Measurements from ENCODE around the gene MESD.

MESD gene

DNA sequence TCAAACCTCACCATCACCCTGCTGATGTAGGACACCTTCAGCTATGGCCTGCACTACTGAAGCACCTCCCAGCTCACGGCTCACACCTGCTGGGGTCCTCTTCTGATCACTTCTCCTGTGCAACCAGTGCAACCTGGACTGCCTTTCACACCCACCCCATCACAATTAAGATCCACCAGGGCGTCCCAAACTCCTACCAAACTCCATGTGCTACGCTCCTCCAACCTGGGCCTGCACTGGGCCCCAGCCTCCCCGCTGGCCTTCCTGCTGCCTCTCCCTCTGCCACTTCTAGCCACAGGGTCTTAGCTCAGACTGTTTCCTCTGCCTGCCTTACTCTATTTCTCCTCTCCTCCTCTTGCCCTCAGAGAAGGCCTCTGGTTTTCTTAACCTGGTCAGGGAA, 12.8 kb downstream of the MESD start:
- no peak overlapping the region for H3K4me3 ChIP-seq (replicated peaks; ENCODE audit: low read depth, low read length)
- DNase-seq (ENCODE audit: extremely low read depth, low read depth), result no peak
- TF ChIP-seq, protein P1, sequence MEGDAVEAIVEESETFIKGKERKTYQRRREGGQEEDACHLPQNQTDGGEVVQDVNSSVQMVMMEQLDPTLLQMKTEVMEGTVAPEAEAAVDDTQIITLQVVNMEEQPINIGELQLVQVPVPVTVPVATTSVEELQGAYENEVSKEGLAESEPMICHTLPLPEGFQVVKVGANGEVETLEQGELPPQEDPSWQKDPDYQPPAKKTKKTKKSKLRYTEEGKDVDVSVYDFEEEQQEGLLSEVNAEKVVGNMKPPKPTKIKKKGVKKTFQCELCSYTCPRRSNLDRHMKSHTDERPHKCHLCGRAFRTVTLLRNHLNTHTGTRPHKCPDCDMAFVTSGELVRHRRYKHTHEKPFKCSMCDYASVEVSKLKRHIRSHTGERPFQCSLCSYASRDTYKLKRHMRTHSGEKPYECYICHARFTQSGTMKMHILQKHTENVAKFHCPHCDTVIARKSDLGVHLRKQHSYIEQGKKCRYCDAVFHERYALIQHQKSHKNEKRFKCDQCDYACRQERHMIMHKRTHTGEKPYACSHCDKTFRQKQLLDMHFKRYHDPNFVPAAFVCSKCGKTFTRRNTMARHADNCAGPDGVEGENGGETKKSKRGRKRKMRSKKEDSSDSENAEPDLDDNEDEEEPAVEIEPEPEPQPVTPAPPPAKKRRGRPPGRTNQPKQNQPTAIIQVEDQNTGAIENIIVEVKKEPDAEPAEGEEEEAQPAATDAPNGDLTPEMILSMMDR (IDR thresholded peaks at IDR 0.05; ENCODE audit: low read depth, low read length, missing control alignments), result no peak

- H3K4me3 ChIP-seq (replicated peaks; ENCODE audit: low read depth, low read length), result no peak overlapping the region
- TF ChIP-seq, protein P1 (IDR thresholded peaks at IDR 0.05; ENCODE audit: low read depth, low read length, missing control alignments), result no peak
- DNase-seq (ENCODE audit: extremely low read depth, low read depth), result no peak
Observed at GRCh38 chr15:80974914-80975313, 14.7 kb downstream of the MESD start.

DNA sequence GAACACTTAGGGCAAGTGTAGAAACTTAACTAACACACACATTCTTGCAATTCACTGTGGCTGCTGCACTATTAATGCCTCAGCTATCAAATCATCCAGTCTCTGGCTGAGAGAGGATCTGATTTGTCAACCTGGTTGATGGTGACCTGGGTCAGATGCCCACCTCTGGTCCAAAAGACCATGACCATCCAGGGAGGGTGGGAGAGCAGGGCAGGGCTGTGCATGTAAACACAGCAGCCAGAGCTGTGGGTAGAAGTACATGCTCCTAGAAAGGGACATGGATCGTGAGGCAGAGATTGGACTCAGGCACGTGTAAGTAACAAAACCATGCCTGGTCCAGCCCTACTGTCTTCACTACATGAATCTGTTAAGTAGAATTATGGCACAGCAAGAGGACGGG, 17.3 kb downstream of the MESD start:
- no peak for DNase-seq (ENCODE audit: extremely low read depth, low read depth)
- no peak overlapping the region for H3K4me3 ChIP-seq (replicated peaks; ENCODE audit: low read depth, low read length)
- TF ChIP-seq, protein P1 (IDR thresholded peaks at IDR 0.05; ENCODE audit: low read depth, low read length, missing control alignments), result no peak

GRCh38 chr15:80971143-80971542, 18.5 kb downstream of the MESD start:
- no peak for DNase-seq (ENCODE audit: extremely low read depth, low read depth)
- TF ChIP-seq, protein P1 (IDR thresholded peaks at IDR 0.05; ENCODE audit: low read depth, low read length, missing control alignments), result no peak
- H3K4me3 ChIP-seq (replicated peaks; ENCODE audit: low read depth, low read length), result no peak overlapping the region

DNA sequence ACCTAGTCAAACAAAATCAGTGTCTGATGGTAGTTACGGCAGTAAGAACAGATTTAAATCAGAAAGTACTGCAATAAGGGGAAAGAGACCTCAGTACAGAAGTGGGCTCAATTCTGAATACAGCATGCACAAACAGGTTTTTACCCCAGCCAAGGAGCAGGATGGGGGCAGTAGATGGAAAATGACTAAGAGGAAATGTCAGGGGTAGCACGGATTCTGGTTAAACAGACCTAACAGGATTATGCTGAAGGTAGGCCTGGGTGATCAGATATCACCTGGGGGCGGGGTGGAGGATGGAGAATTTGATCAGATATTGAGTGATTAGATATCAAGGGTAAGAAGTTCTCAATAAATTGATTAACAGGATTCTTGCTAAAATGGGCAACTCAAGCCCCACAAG, 19.0 kb downstream of the MESD start:
- TF ChIP-seq, protein P1 (IDR thresholded peaks at IDR 0.05; ENCODE audit: low read depth, low read length, missing control alignments), result no peak
- no peak for DNase-seq (ENCODE audit: extremely low read depth, low read depth)
- H3K4me3 ChIP-seq (replicated peaks; ENCODE audit: low read depth, low read length), result no peak overlapping the region

DNA sequence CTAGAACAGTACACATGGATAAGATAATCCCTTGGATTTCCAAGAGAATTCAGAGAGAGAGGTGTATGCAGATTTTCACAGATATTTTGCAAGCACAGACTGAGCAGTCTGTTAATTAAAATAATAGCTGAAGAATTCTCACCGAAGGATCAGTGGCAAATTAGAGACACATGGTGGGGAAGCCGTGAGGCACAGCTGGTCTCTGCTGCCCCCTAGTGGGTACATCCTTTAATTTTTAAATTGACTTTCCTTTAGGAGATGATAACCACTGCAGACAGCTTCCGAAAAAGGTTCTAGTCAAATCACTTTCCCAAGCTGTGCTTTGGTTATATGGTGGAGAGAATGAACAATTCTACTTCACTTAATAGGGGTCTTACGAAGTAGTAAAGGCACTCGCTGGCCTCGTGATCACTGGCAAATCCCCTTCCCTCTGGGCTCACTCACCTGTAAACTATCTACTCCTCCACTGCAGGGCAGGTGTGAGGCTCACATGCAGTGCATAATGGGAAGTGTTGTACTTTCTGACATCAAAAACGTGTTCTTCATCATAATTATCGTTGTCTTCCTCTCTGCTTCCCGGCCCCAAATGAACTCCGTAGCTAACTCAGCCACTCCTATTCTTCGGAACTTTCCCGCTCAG, 19.5 kb downstream of the MESD start:
- H3K4me3 ChIP-seq (replicated peaks; ENCODE audit: low read depth, low read length), result no peak overlapping the region
- DNase-seq (ENCODE audit: extremely low read depth, low read depth), result peak; percentile 63
- TF ChIP-seq, protein P1 (IDR thresholded peaks at IDR 0.05; ENCODE audit: low read depth, low read length, missing control alignments), result peak; percentile 70

- no peak for DNase-seq (ENCODE audit: extremely low read depth, low read depth)
- H3K4me3 ChIP-seq (replicated peaks; ENCODE audit: low read depth, low read length), result no peak overlapping the region
- TF ChIP-seq, protein P1 (IDR thresholded peaks at IDR 0.05; ENCODE audit: low read depth, low read length, missing control alignments), result no peak
Observed at GRCh38 chr15:80969316-80969715, 20.3 kb downstream of the MESD start.

All from HFF-Myc (cell line).